Fibroblast of lung (primary cell): ENCODE results near the gene MREG. TPM values are rescaled to one million over a fixed set of nuclear protein-coding genes. Genes with fewer than 3 reads are reported as not detected.
"Not testable (repeated sequence)": the region's sequence is repeated elsewhere in the genome, so short reads cannot be mapped to it uniquely, and the experiment has no call there.

Source experiments
- DNase-seq, 2 donors: peaks; one replicate each; pipeline versions ENCODE4 v3.0.0 to v3.0.0-alpha.2; 2010; ENCODE audit warnings: low read depth in 2 of 2
- H2AFZ ChIP-seq: 2 replicates; pipeline ENCODE4 v1.5.1; 2012; ENCODE audit warnings: low read length, control low read depth, inconsistent platforms
- H3K27ac ChIP-seq: 2 replicates; pipeline ENCODE4 v1.5.1; 2011; ENCODE audit warnings: low read length, control low read depth; ENCODE audit not compliant: insufficient read depth
- H3K27me3 ChIP-seq: 2 replicates; pipeline ENCODE4 v1.5.1; 2011; ENCODE audit warnings: mild to moderate bottlenecking, low read length; ENCODE audit not compliant: control insufficient read depth, insufficient read depth
- H3K36me3 ChIP-seq: 2 replicates; pipeline ENCODE4 v1.5.1; 2011; ENCODE audit warnings: low read length; ENCODE audit not compliant: control insufficient read depth, insufficient read depth
- H3K4me1 ChIP-seq: 2 replicates; pipeline ENCODE4 v1.5.1; 2011; ENCODE audit warnings: low read length; ENCODE audit not compliant: control insufficient read depth, insufficient read depth; ENCODE audit errors: extremely low read depth
- H3K4me2 ChIP-seq: 2 replicates; pipeline ENCODE4 v1.5.1; 2011; ENCODE audit warnings: low read length, control low read depth; ENCODE audit not compliant: insufficient read depth; ENCODE audit errors: extremely low read depth
- H3K4me3 ChIP-seq, 4 experiments: fragments of 200-600 bp in 1 of 4; sonication (generic) in 1 of 4; replicated peaks in 1 of 4; 2 replicates each; pipeline ENCODE4 v1.5.1; 2011 to 2016; ENCODE audit warnings: low read length in 4 of 4, low read depth in 3 of 4, mild to moderate bottlenecking in 3 of 4, control low read depth in 2 of 4, inconsistent platforms in 1 of 4, mixed read lengths in 1 of 4; ENCODE audit not compliant: insufficient read depth in 1 of 4; ENCODE audit errors: control extremely low read depth in 1 of 4
- H3K79me2 ChIP-seq: 2 replicates; pipeline ENCODE4 v1.5.1; 2012; ENCODE audit warnings: mild to moderate bottlenecking, low read length, inconsistent platforms; ENCODE audit not compliant: control insufficient read depth, insufficient read depth
- H3K9ac ChIP-seq: 2 replicates; pipeline ENCODE4 v1.5.1; 2011; ENCODE audit warnings: mild to moderate bottlenecking, low read length, control low read depth; ENCODE audit not compliant: insufficient read depth
- H3K9me3 ChIP-seq: 2 replicates; pipeline ENCODE4 v1.5.1; 2012; ENCODE audit warnings: low read depth, low read length; ENCODE audit not compliant: control insufficient read depth, insufficient read depth
- H4K20me1 ChIP-seq: 2 replicates; pipeline ENCODE4 v1.5.1; 2011; ENCODE audit warnings: low read length; ENCODE audit not compliant: control insufficient read depth, insufficient read depth; ENCODE audit errors: extremely low read depth
- EZH2 ChIP-seq: IDR thresholded peaks from 2 replicates; pipeline ENCODE4 v1.5.1; 2012; ENCODE audit warnings: low read length, control low read depth, mild to moderate bottlenecking; ENCODE audit errors: missing control alignments
- polyA plus RNA-seq, 2 donors: library from polyadenylated mRNA; depleted of rRNA in 1 of 2; stranded (reverse) in 1 of 2; unstranded in 1 of 2; fragments of >200 nt; gene quantifications; 2 replicates each; pipeline ENCODE4 v1.2.1, GENCODE V29; 2011 to 2012; ENCODE audit warnings: missing spikeins in 1 of 2
- total RNA-seq: library from RNA; depleted of rRNA; stranded (reverse); fragments of >200 nt; gene quantifications from 2 replicates; pipeline ENCODE4 v1.2.1, GENCODE V29; 2014
- TF ChIP-seq, protein P1 (sequence below), 2 donors: IDR thresholded peaks in 1 of 2; conservative IDR thresholded peaks in 1 of 2; 1 replicate in 1 of 2; 2 replicates in 1 of 2; pipeline ENCODE4 v1.5.1; 2011 to 2012; ENCODE audit warnings: low read length in 2 of 2, control low read depth in 1 of 2, inconsistent platforms in 1 of 2, low read depth in 1 of 2, mild to moderate bottlenecking in 1 of 2

The MREG gene
- total and polyA plus RNA-seq, 2 donors (not counting 1 experiment from before 2014, with no cell fraction given) = 2.4 to 3.5 TPM

- Histone ChIP-seq H3K4me3 (peak overlapping the region; percentile 61 to 79 (median 76)), H2AFZ (peak overlapping the region; percentile 89), H4K20me1 (no peaks in the 10 kb centered on the region), H3K27ac (no peak overlapping the region), H3K9me3 (no peaks in the 10 kb centered on the region), H3K27me3 (no peaks in the 10 kb centered on the region), H3K79me2 (no peaks in the 10 kb centered on the region), H3K4me2 (peak overlapping the region; percentile 94), H3K36me3 (no peaks in the 10 kb centered on the region), H3K4me1 (peaks cover 2% of the 10 kb centered on the region), H3K9ac (peak overlapping the region; percentile 61)
- no peak for TF ChIP-seq EZH2
- TF ChIP-seq, protein P1, sequence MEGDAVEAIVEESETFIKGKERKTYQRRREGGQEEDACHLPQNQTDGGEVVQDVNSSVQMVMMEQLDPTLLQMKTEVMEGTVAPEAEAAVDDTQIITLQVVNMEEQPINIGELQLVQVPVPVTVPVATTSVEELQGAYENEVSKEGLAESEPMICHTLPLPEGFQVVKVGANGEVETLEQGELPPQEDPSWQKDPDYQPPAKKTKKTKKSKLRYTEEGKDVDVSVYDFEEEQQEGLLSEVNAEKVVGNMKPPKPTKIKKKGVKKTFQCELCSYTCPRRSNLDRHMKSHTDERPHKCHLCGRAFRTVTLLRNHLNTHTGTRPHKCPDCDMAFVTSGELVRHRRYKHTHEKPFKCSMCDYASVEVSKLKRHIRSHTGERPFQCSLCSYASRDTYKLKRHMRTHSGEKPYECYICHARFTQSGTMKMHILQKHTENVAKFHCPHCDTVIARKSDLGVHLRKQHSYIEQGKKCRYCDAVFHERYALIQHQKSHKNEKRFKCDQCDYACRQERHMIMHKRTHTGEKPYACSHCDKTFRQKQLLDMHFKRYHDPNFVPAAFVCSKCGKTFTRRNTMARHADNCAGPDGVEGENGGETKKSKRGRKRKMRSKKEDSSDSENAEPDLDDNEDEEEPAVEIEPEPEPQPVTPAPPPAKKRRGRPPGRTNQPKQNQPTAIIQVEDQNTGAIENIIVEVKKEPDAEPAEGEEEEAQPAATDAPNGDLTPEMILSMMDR (conservative IDR thresholded peaks at IDR 0.05 in 1 of 2, IDR thresholded peaks at IDR 0.05 in 1 of 2; ENCODE audit: low read depth in 1 of 2, low read length in 2 of 2) = no peak
- no peak for DNase-seq
Measured at GRCh38 chr2:216012830-216013079, 596 bp downstream of the MREG start.

DNA sequence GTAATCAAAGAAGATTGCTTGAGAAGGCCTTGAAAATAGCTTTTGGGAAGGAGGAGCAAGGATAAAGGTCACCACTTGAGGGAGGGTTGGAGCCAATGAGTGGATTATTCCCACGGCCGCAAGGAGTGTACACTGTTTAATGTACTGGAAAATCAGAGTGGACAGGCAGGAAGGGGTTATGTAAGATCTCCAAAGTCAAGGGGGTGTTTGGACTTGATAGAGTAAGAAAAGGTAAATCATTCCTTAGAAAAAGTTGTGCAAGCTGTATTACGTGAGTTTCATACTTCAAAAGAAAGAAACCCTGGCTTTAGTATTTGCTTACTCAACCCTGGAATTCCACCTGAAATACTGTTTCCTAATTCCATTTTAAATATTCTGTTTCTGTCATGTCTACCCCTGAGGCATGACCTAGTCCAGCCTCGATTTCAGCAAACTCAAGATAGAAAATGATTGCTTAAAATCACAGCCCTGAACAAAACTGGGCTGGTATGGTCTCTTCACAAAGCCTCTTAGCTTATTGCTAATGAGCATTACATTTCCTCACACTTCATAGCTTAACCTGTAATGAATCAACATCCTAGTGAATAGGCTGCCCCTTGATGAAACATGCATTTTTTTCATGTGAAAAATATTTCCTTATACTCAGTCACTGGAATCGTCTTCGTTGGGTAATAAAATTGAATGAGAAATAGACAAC is 1.1 kb downstream of the MREG start:
- H3K36me3 ChIP-seq = no peaks in the 10 kb centered on the region
- TF ChIP-seq, protein P1 (conservative IDR thresholded peaks at IDR 0.05 in 1 of 2, IDR thresholded peaks at IDR 0.05 in 1 of 2; ENCODE audit: low read depth in 1 of 2, low read length in 2 of 2) = peak in 1 of 2 donors; percentile 3
- no peak for TF ChIP-seq EZH2
- H3K4me1 ChIP-seq = peaks cover 2% of the 10 kb centered on the region
- H4K20me1 ChIP-seq = no peaks in the 10 kb centered on the region
- DNase-seq = peak in 1 of 2 donors; percentile 83
- H2AFZ ChIP-seq = no peak overlapping the region
- H3K9me3 ChIP-seq = no peaks in the 10 kb centered on the region
- peak overlapping the region; percentile 61 to 79 (median 76) for H3K4me3 ChIP-seq
- H3K4me2 ChIP-seq = peak overlapping the region; percentile 94
- H3K9ac ChIP-seq = no peak overlapping the region
- H3K27ac ChIP-seq = no peak overlapping the region
- no peaks in the 10 kb centered on the region for H3K79me2 ChIP-seq
- H3K27me3 ChIP-seq = no peaks in the 10 kb centered on the region

GRCh38 chr2:216009215-216009614 is 4.1 kb downstream of the MREG start:
- not testable (repeated sequence) for H2AFZ ChIP-seq, H3K79me2 ChIP-seq, H3K27me3 ChIP-seq

More at GRCh38 chr2:216009215-216009614, 4.1 kb downstream of the MREG start:
- not testable (repeated sequence) for H3K36me3 ChIP-seq, H4K20me1 ChIP-seq, DNase-seq, H3K27ac ChIP-seq, H3K9me3 ChIP-seq, H3K4me3 ChIP-seq, H3K4me2 ChIP-seq, H3K4me1 ChIP-seq, H3K9ac ChIP-seq
